UCSD-AML1 (cell line): ENCODE measurements around the gene FRMPD1.
"Not testable (repeated sequence)": the region's sequence is repeated elsewhere in the genome, so short reads cannot be mapped to it uniquely, and the experiment has no call there.

ENCODE experiments used
- DNase-seq: peaks from one replicate; lab custom pipeline; 2025; ENCODE audit not compliant: unreplicated experiment; lab: John Stamatoyannopoulos, UW

Gene FRMPD1

DNA sequence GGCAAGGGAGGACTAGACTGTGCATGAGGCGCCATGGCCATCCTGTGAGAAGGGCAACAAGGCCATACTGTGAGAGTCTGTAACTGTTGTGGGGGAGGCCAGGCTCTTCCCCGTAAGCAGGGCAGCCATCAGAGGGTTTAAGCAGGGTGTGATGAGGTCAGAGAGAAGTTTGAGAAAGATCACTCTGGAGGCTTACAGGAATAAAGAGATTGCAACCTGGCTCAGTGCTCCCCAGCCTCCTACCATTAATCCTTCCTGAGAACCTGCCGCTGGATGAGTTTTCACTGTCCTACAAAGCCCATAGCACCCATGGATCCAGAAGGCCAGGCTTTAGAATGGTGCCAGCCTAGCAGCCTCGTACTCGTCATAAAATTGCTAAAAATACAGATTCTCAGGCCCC, 88.5 kb downstream of the FRMPD1 start:
- no peak for DNase-seq

DNA sequence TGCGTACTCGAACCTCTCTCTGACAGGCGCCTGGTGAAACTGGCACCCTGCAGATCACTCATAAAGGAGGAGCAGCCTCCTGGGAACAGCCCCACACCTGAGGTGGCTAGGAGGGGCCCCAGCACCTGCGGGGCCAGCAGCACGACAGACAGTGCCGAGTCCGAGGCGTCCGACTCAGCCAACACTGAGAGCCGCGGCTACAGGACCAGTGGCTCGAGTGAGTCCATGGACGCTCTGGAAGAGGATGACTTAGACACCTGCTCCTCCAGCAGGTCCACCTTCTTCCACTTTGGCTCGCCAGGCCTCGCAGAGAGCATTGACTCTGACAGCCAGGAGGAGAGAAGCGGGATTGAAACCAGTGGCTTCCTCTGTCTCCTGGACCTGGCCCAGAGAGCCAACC, 89.4 kb downstream of the FRMPD1 start:
- DNase-seq, result no peak

DNA sequence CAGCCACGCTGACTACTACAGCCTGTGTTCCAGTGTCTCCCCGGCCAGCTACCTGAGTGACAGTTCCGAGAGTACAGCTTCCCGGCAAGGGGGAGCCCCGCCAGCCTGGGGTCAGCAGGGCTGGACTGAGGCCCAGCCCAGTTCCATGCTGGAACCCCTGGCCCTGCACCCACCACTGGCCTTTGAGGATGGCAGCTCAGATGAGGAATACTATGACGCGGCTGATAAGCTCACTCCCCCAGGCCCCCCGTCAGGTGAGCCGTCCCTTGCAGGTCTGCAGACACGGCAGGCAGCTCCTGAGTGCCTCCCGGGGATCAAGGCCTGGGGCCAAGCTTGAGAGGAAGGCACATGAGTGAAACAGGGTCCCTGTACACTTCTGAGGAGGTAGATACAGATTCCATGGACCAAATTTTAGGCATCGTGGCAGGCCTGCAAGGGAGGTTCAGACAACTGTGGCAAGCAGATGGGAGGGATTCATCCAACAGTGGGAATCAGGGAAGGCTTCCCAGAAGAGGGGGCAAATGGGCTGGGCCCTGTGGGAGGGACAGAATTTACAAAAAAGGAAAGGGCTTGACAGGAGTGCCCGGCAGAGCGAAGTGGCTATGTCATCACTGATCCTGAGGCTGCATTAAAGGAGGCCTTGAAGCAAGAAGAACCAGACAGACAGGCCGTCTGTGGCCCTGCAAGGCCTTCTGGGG, 90.0 kb downstream of the FRMPD1 start:
- DNase-seq, result no peak

DNA sequence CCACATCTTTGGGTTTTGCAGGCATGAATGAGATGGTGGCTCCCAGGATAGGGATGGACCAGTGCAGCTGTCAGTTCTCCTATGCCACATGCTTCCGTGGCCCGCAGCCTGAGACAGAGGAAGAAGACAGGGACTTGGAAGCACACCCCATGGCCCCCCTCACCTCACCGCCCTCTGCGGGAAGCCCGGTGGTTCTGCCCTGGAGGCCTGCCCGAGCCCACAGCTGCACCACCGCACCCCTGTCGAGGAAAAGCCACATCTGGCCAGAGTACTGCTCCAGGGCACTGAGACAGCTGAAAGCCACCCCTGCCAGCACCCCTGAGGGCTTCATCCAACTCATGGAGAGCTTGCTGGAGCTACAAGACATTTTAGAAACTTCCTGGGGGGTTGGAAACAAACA, 95.2 kb downstream of the FRMPD1 start:
- DNase-seq, result no peak

DNA sequence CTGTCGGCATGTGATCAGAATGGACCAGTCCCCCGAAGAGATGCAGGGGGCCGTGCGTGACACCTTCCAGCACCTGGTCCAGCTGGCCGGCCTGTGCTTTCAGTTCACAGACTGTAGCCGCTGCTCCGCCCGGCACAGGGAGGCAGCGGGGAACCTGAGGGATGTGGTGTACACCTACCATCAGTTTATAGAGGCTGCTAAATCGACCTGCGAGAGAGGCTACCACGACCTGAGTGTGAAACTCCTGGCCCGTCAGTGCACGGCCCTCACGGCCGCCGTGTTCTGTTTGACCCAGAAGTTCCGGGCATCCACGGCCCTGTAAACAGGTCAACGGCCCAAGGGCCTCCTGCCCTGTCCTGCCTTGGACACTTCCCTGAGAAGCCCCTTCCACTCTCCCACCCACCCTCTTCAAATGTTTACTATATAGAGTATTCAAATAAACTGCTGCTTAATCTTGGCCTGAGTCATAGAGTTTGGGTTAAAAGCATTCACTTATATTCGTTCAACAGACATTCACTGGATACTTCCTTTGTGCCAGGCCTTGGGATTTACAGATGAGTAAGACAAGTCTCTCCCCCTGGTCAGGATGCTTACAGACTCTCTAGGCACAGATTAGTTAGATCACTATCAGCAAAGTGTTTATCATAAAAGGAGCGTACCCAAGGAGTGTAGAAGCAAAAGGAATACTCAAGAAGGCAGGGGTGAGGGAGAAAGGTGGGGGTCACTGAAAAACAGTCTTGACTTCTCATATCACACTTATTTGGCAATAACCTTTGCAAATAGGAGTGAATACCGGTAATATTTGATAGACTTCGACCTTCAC, 95.9 kb downstream of the FRMPD1 start:
- DNase-seq, result no peak

DNA sequence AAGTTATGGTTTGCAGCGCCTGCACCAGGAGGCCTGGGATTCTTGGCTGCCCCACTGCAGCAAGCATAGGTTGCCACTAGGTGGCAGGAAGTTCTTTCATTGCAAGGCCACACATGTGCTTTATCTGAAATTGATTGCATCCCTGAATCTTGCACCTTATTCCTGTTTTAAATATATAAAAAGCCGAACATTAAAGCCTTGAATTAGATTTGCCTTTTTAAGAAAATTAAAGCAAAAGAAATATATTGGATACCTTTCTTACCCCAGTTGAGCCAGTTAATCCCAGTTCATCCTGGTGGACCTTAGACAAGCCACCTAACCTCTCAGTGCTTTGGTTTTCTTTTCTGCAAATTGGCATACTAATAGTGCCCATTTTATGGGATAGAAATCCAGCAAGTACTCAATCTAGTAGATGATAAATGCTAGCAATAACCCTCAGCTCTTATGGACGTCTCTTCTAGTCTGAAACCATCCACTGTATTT, 96.6 kb downstream of the FRMPD1 start:
- DNase-seq, result peak; percentile 38

DNA sequence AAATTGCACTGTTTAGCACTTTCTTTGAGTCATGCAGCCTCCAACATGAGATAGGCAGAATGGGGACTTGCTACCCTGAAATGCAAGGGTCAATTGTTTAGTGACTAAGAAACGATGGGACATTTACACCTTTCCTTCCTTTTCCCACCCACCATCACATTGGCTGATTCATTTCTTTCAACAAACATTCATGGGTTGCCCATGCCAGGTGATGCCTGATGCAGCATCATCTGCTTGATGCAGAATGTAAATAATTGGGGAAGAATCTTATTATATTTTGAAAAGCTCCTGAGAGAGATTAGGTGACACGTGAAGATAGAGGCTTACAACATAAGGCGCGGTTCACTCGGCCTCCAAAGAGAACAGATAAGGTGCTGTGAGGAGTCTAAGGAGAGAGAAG, 98.4 kb downstream of the FRMPD1 start:
- DNase-seq, result no peak

DNA sequence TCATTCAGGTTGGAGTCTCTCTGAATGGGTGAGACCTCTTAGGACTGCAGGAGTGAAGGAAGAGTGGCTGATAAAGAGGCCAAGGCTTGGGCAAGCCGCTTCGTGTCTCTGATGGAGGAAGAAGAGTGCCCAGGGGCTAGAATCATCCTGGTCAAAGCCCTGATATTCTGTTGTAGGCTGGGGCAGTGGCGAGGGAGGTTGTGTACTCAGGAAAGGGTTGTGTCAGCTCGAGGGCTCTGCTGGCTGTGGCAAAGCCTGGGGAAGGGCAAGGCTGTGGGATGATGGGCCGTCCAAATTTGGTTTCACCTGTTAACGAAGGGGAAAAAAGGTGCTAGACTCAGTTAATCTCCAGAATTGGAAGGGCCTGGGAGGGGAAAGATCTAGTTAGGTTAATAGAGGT, 100.4 kb downstream of the FRMPD1 start:
- DNase-seq, result no peak

DNA sequence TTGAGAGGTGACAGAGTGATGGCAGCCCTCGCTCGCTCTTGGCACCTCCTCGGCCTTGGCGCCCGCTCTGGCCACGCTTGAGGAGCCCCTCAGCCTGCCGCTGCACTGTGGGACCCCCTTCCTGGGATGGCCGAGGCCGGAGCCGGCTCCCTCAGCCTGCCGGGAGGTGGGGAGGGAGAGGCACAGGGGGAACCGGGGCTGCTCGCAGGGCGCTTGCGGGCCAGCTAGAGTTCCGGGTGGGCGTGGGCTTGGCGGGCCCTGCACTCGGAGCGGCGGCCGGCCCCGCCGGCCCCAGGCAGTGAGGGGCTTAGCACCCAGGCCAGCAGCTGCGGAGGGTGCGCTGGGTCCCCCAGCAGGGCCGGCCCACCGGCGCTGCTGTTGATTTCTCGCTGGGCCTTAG, 101.0 kb downstream of the FRMPD1 start:
- not testable (repeated sequence) for DNase-seq

DNA sequence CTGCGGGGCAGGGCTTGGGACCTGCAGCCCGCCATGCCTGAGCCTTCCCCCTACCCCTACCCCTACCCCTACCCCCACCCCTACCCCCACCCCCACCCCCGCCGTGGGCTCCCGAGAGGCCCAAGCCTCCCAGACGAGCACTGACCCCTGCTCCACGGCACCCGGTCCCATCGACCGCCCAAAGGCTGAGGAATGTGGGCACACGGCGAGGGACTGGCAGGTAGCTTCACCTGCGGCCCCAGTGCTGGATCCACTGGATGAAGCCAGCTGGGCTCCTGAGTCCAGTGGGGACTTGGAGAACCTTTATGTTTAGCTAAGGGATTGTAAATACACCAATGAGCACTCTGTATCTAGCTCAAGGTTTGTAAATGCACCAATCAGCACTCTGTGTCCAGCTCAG, 101.4 kb downstream of the FRMPD1 start:
- DNase-seq, result not testable (repeated sequence)

DNA sequence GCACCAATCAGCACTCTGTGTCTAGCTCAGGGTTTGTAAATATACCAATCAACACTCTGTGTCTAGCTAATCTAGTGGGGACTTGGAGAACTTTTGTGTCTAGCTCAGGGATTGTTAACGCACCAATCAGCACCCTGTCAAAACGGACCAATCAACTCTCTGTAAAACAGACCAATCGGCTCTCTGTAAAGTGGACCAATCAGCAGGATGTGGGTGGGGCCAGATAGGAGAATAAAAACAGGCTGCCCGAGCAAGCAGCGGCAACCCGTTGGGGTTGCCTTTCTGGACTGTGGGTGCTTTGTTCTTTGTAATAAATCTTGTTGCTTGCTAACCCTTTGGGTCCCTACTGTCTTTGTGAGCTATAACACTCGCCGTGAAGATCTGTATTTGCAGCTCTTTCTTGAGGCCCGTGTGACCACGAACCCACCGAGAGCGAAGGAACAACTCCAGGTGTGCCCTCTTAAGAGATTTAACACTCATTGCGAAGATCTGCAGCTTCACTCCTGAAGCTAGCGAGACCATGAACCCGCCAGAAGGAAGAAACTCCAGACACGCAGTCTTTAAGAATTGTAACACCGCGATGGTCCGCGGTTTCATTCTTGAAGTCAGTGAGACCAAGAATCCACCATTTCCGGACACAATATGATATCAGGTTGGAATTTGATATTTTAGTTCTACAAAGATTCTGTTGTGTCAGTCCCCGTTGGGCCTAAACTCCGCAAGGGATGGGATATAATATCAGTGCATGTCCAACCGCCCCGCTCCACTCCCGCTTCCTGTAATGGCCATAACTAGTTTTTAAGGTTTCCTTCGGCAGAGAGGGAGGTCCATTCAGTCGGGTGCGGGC, 102.1 kb downstream of the FRMPD1 start:
- DNase-seq, result no peak

DNA sequence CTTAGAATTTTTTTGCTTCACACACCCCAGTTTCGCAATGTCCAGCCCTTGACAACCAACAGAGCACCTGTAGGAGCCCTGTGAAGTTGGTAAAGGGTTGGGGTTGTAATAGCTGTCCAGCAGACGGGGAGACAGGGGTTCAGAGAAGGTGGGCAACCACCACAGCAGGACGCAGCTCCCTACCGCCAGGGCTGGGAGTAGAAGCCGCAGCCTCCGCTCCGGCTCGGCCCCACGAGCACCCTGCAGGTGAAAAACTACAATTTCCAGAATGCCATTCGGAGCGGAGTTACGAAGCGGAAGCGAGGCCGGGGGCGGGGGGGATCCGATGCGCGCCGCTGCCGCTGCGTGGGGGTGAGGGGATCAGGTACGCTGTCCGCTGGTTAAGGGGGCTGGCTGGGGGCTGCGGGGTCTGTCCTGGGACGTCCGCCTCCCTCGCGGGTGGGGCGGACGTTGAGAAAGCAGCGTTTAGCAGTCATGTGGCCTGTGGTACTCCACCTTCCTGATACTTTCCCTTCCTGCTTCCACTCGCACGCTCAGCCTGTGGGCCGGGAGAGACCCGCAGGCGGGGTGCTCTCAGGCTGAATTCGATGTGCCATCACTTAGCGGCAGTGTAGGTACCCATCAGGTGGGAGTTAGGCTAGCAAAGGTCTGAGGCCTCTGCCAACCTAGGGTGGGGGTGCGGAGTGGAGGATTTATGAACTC, 102.9 kb downstream of the FRMPD1 start, which contains the start of gene TRMT10B:
TRMT10B (plus strand) TSS at position 317 of the 702 bp plus-strand sequence. CDS start 8,127 bp downstream, outside the sequence.
- peak; percentile 80 for DNase-seq

DNA sequence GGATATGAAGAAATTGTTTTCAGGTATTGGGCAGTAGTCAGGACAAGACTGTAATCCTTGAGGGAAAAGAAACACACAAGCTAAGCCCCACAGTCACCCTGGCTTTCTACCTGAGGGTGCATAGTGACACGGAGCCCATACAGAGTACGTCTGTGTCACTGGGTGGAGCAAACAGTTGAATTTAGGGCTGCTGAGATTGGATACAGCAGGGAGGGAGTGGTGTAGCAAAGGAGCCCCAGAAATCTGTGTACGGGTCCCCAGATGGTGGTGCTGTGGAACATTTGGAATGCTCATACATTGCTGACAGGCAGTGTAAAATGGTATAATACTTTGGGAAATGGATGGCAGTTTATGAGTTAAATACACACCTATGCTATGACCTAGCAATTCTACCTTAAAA, 108.0 kb downstream of the FRMPD1 start:
- no peak for DNase-seq

DNA sequence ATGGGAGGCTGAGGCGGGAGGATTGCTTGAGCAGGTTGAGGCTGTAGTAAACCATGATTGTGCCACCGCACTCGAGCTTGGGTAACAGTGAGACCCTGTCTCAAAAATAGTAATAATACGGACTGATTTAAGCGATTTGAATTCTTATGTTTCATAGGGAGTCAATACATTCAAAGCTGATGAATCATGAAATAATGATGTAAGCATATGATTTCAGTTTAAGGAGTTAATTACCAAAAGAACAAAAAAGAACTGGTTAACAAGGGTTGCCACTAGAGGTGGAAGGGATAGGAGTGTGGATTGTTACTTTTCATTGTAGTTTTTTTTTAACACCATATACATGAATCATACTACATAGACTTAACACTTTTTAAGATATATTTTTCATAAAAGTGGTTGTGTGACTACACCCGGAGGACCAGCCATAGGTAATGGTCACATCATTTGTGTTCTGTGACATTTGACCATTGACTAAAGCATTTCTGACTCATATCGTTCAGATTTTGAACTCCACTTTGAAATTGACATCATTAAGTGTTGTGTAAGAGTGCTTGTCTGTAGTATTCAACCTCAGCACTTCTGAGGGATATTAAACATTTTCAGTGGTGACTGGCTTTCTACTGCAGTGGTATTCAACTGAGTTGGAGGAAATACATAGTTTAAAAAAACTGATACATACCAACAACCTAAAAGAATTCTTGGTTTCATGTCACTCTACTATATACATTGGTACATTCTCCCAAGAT, 109.8 kb downstream of the FRMPD1 start:
- DNase-seq, result no peak

DNA sequence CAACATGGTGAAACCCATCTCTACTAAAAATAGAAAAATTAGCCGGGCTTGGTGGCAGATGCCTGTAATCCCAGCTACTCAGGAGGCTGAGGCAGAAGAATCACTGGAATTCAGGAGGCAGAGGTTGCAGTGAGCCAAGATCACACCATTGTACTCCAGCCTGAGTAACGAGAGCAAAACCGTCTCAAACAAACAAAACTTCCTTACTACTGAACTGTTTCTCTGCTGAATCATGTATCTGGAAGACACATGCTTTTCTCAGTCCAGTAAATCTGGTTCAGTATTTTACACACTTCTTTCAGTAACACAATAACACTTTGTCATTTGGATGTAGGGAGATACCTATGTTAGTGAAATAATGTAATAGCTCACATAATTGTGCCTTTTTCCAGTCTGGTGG, 110.8 kb downstream of the FRMPD1 start:
- no peak for DNase-seq

DNA sequence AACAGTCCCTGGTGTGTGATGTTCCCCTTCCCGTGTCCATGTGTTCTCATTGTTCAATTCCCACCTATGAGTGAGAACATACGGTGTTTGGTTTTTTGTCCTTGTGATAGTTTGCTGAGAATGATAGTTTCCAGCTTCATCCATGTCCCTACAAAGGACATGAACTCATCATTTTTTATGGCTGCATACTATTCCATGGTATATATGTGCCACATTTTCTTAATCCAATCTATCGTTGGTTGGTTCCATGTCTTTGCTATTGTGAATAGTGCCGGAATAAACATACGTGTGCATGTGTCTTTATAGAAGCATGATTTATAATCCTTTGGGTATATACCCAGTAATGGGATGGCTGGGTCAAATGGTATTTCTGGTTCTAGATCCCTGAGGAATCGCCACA, 114.5 kb downstream of the FRMPD1 start:
- not testable (repeated sequence) for DNase-seq

DNA sequence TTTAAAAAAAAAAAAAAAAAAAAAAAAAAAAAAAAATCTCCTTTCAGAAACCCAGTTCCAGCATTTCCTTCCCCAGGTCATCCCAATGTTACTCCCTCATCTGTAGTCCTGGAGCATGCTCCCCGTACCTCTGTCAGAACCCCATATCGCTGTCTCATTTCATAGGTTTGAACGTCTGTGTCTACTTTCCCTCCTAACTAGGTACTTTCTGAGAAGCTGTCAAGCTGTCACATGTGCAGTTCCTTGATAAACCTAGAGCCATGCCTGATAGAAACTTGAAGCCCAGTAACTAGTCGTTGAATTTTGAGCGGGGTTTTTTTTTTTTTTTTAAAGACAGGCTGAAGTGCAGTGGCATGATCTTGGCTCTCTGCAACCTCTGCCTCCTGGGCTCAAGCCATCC, 118.6 kb downstream of the FRMPD1 start:
- DNase-seq, result no peak

DNA sequence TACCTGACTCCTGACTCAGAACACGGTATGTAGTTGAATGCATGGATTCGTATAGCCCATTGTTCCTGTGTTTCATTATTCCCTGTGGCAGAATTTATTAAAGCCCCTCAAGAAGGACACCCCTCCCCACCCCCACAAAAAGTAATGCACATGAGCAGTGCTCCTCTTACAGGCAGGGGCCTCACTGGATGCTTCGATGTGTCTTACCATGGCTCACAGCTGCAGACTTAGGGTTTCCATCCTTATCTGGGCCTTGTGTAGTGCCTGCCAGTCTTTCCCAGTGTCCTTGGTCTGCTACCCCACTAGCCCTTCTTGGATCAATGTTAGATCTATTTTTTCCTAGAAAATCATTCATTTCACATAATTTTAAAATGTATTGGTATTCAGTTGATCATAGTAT, 119.2 kb downstream of the FRMPD1 start:
- DNase-seq, result no peak

DNA sequence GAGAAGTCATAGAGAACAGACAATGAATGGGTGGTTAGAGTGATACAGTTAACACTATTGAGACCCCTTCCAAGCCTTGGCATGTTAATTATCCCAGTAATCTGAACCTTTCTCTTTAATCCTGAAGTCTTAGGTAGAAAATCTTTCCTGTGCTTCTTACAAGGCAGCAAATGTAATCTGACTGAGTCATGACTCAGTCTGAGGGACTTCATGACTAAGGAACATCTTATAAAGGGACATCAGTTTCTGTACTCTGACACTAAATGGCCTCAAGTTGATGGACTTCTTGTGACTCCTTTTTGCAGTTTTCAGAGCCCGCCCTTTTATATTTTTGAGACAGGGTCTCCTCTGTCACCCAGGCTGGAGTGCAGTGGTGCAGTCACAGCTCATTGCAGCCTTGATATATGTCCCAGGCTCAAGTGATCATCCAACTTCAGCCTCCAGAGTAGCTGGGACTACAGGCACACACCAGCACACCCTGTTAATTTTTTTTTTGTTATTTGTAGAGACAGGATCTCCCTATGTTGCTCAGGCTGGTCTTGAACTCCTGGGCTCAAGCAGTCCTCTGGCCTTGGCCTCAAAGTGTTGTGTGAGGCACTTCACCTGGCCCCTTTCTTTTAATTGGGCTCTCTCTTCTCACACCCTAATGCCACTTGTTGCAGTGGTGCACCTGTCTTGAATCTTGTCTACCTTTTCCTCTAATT, 124.6 kb downstream of the FRMPD1 start:
- no peak for DNase-seq
